ENCODE measurements around the gene NIPAL4.
A peak's percentile ranks its signal among the peaks of the same experiment; 100 is the strongest.

The NIPAL4 gene

GRCh38 chr5:157491471-157491995 lies 31.5 kb downstream of the NIPAL4 start:
- H3K27ac ChIP-seq (ENCODE audit: low read depth, low read length) = no peak overlapping the region
- H4K91ac ChIP-seq (ENCODE audit: low read depth, low read length) = no peak overlapping the region
- H4K12ac ChIP-seq (ENCODE audit: low read depth, low read length) = no peak overlapping the region
- H3K79me1 ChIP-seq (ENCODE audit: low read length) = no peaks in the 10 kb centered on the region
- no peak overlapping the region for H3K4me2 ChIP-seq (ENCODE audit: low read length)
- H2AFZ ChIP-seq (ENCODE audit: insufficient read depth, low read length, poor library complexity) = no peak overlapping the region
- no peaks in the 10 kb centered on the region for H3K27me3 ChIP-seq (ENCODE audit: insufficient read depth, low read length)
- H4K8ac ChIP-seq (ENCODE audit: low read depth, low read length) = no peak overlapping the region
- H3K4ac ChIP-seq (ENCODE audit: low read depth, low read length) = no peak overlapping the region
- H3K4me1 ChIP-seq (ENCODE audit: control insufficient read depth in 1 of 2, insufficient read depth in 2 of 2, low read length in 2 of 2) = no peaks in the 10 kb centered on the region
- no peak overlapping the region for H2BK5ac ChIP-seq (ENCODE audit: low read depth, low read length, poor library complexity)
- no peak overlapping the region for H3K18ac ChIP-seq (ENCODE audit: low read length)
- H3K4me3 ChIP-seq (ENCODE audit: low read depth, low read length) = no peak overlapping the region
- H3K36me3 ChIP-seq (ENCODE audit: control insufficient read depth in 1 of 2, insufficient read depth in 2 of 2, low read length in 2 of 2) = peaks cover 59 to 78% of the 10 kb centered on the region in 2 experiments
- H3K9ac ChIP-seq (ENCODE audit: low read length) = no peak overlapping the region
- H3K23ac ChIP-seq (ENCODE audit: low read length) = no peak overlapping the region
- H3K79me2 ChIP-seq (ENCODE audit: control insufficient read depth, insufficient read depth, low read length, poor library complexity) = no peaks in the 10 kb centered on the region
- H2BK12ac ChIP-seq (ENCODE audit: low read length) = no peak overlapping the region
- no CpG with 5 or more reads among the region's 11 CpGs for WGBS (ENCODE audit: extremely low coverage, insufficient coverage, insufficient read length)
- no peak for DNase-seq
- no peak overlapping the region for H3K14ac ChIP-seq (ENCODE audit: low read length)
- H2AK5ac ChIP-seq (ENCODE audit: low read length) = no peak overlapping the region
- H2BK120ac ChIP-seq (ENCODE audit: insufficient read depth, low read length, poor library complexity) = no peak overlapping the region
- peaks cover 2% of the 10 kb centered on the region for H3K9me3 ChIP-seq (ENCODE audit: insufficient read depth, low read depth, low read length)

GRCh38 chr5:157492886-157493285 lies 32.9 kb downstream of the NIPAL4 start:
- Histone ChIP-seq H3K79me2 (ENCODE audit: control insufficient read depth, insufficient read depth, low read length, poor library complexity) (no peaks in the 10 kb centered on the region), H3K23ac (ENCODE audit: low read length) (no peak overlapping the region), H3K4ac (ENCODE audit: low read depth, low read length) (no peak overlapping the region), H3K36me3 (ENCODE audit: control insufficient read depth in 1 of 2, insufficient read depth in 2 of 2, low read length in 2 of 2) (peaks cover 56 to 75% of the 10 kb centered on the region in 2 experiments), H3K4me3 (ENCODE audit: low read depth, low read length) (no peak overlapping the region), H3K79me1 (ENCODE audit: low read length) (no peaks in the 10 kb centered on the region), H3K9me3 (ENCODE audit: insufficient read depth, low read depth, low read length) (peaks cover 2% of the 10 kb centered on the region), H3K18ac (ENCODE audit: low read length) (no peak overlapping the region), H2AK5ac (ENCODE audit: low read length) (no peak overlapping the region), H4K12ac (ENCODE audit: low read depth, low read length) (no peak overlapping the region), H3K14ac (ENCODE audit: low read length) (no peak overlapping the region), H3K4me1 (ENCODE audit: control insufficient read depth in 1 of 2, insufficient read depth in 2 of 2, low read length in 2 of 2) (no peaks in the 10 kb centered on the region), H3K4me2 (ENCODE audit: low read length) (no peak overlapping the region), H3K27me3 (ENCODE audit: insufficient read depth, low read length) (no peaks in the 10 kb centered on the region), H2BK5ac (ENCODE audit: low read depth, low read length, poor library complexity) (no peak overlapping the region), H2BK12ac (ENCODE audit: low read length) (no peak overlapping the region), H3K27ac (ENCODE audit: low read depth, low read length) (no peak overlapping the region), H2AFZ (ENCODE audit: insufficient read depth, low read length, poor library complexity) (no peak overlapping the region), H2BK120ac (ENCODE audit: insufficient read depth, low read length, poor library complexity) (no peak overlapping the region), H4K8ac (ENCODE audit: low read depth, low read length) (no peak overlapping the region), H3K9ac (ENCODE audit: low read length) (no peak overlapping the region), H4K91ac (ENCODE audit: low read depth, low read length) (no peak overlapping the region)
- WGBS (ENCODE audit: extremely low coverage, insufficient coverage, insufficient read length) = no CpG with 5 or more reads among the region's 9 CpGs
- no peak for DNase-seq

GRCh38 chr5:157494178-157494832 lies 34.3 kb downstream of the NIPAL4 start:
- Histone ChIP-seq H2BK12ac (ENCODE audit: low read length) (no peak overlapping the region), H3K18ac (ENCODE audit: low read length) (no peak overlapping the region), H2AK5ac (ENCODE audit: low read length) (no peak overlapping the region), H3K9me3 (ENCODE audit: insufficient read depth, low read depth, low read length) (peaks cover 2% of the 10 kb centered on the region), H3K14ac (ENCODE audit: low read length) (no peak overlapping the region), H3K27me3 (ENCODE audit: insufficient read depth, low read length) (no peaks in the 10 kb centered on the region), H3K27ac (ENCODE audit: low read depth, low read length) (no peak overlapping the region), H3K4me2 (ENCODE audit: low read length) (no peak overlapping the region), H4K8ac (ENCODE audit: low read depth, low read length) (no peak overlapping the region), H2BK120ac (ENCODE audit: insufficient read depth, low read length, poor library complexity) (no peak overlapping the region), H3K36me3 (ENCODE audit: control insufficient read depth in 1 of 2, insufficient read depth in 2 of 2, low read length in 2 of 2) (peaks cover 50 to 71% of the 10 kb centered on the region in 2 experiments), H3K4ac (ENCODE audit: low read depth, low read length) (no peak overlapping the region), H4K91ac (ENCODE audit: low read depth, low read length) (no peak overlapping the region), H3K9ac (ENCODE audit: low read length) (no peak overlapping the region), H4K12ac (ENCODE audit: low read depth, low read length) (no peak overlapping the region), H3K4me1 (ENCODE audit: control insufficient read depth in 1 of 2, insufficient read depth in 2 of 2, low read length in 2 of 2) (no peaks in the 10 kb centered on the region), H2BK5ac (ENCODE audit: low read depth, low read length, poor library complexity) (no peak overlapping the region), H3K4me3 (ENCODE audit: low read depth, low read length) (no peak overlapping the region), H3K23ac (ENCODE audit: low read length) (no peak overlapping the region), H3K79me2 (ENCODE audit: control insufficient read depth, insufficient read depth, low read length, poor library complexity) (no peaks in the 10 kb centered on the region), H3K79me1 (ENCODE audit: low read length) (no peaks in the 10 kb centered on the region), H2AFZ (ENCODE audit: insufficient read depth, low read length, poor library complexity) (no peak overlapping the region)
- DNase-seq = no peak
- no CpG with 5 or more reads among the region's 5 CpGs for WGBS (ENCODE audit: extremely low coverage, insufficient coverage, insufficient read length)

GRCh38 chr5:157496864-157497263 lies 36.9 kb downstream of the NIPAL4 start:
- Histone ChIP-seq H2AFZ (ENCODE audit: insufficient read depth, low read length, poor library complexity) (no peak overlapping the region), H3K9ac (ENCODE audit: low read length) (no peak overlapping the region), H3K27ac (ENCODE audit: low read depth, low read length) (peak overlapping the region; percentile 33), H3K79me2 (ENCODE audit: control insufficient read depth, insufficient read depth, low read length, poor library complexity) (no peaks in the 10 kb centered on the region), H3K14ac (ENCODE audit: low read length) (no peak overlapping the region), H3K36me3 (ENCODE audit: control insufficient read depth in 1 of 2, insufficient read depth in 2 of 2, low read length in 2 of 2) (peaks cover 55 to 79% of the 10 kb centered on the region in 2 experiments), H4K91ac (ENCODE audit: low read depth, low read length) (no peak overlapping the region), H3K18ac (ENCODE audit: low read length) (no peak overlapping the region), H2BK12ac (ENCODE audit: low read length) (no peak overlapping the region), H3K4me1 (ENCODE audit: control insufficient read depth in 1 of 2, insufficient read depth in 2 of 2, low read length in 2 of 2) (no peaks in the 10 kb centered on the region), H3K79me1 (ENCODE audit: low read length) (no peaks in the 10 kb centered on the region), H3K4me2 (ENCODE audit: low read length) (no peak overlapping the region), H2BK5ac (ENCODE audit: low read depth, low read length, poor library complexity) (no peak overlapping the region), H3K4ac (ENCODE audit: low read depth, low read length) (no peak overlapping the region), H4K12ac (ENCODE audit: low read depth, low read length) (no peak overlapping the region), H2AK5ac (ENCODE audit: low read length) (no peak overlapping the region), H3K9me3 (ENCODE audit: insufficient read depth, low read depth, low read length) (no peaks in the 10 kb centered on the region), H2BK120ac (ENCODE audit: insufficient read depth, low read length, poor library complexity) (no peak overlapping the region), H3K23ac (ENCODE audit: low read length) (no peak overlapping the region), H3K4me3 (ENCODE audit: low read depth, low read length) (no peak overlapping the region), H3K27me3 (ENCODE audit: insufficient read depth, low read length) (no peaks in the 10 kb centered on the region), H4K8ac (ENCODE audit: low read depth, low read length) (no peak overlapping the region)
- DNase-seq = no peak
- no CpG with 5 or more reads among the region's 8 CpGs for WGBS (ENCODE audit: extremely low coverage, insufficient coverage, insufficient read length)
